B cell (primary cell): ENCODE data around the gene NFASC. TPM values are rescaled to one million over a fixed set of nuclear protein-coding genes. Genes with fewer than 3 reads are reported as not detected.

ENCODE experiments used
- ATAC-seq: fragments of 200-7000 bp; cut with Tn5 transposase; one replicate; pipeline ENCODE4 v1.10.0; 2021; ENCODE audit warnings: low read depth, mild to moderate bottlenecking, moderate number of reproducible peaks, moderate library complexity
- CTCF ChIA-PET: fragments of 350-600 bp; sonication (Branson Sonifier 250); formaldehyde crosslinking; loops from one replicate; lab custom pipeline; 2021; ENCODE audit warnings: antibody characterized with exemption, inconsistent platforms; lab: Charles Lee
- POLR2A ChIA-PET: fragments of 350-600 bp; sonication (Branson Sonifier 250); formaldehyde crosslinking; loops from one replicate; lab custom pipeline; 2021; ENCODE audit warnings: antibody characterized with exemption; lab: Charles Lee
- DNase-seq: peaks from one replicate; pipeline ENCODE4 v3.0.0; 2013
- H2AFZ ChIP-seq: 2 replicates; pipeline ENCODE4 v1.6.1; 2012; ENCODE audit warnings: mild to moderate bottlenecking, low read depth, low read length; ENCODE audit not compliant: insufficient read depth, poor library complexity, severe bottlenecking
- H3K27ac ChIP-seq, 2 donors: 1 replicate in 1 of 2; 2 replicates in 1 of 2; pipeline ENCODE4 v1.5.1; 2012 to 2013; ENCODE audit warnings: low read length in 2 of 2, mild to moderate bottlenecking in 2 of 2, moderate library complexity in 1 of 2
- H3K27me3 ChIP-seq, 4 experiments: fragments of 200-600 bp in 1 of 4; sonication (generic) in 1 of 4; replicated peaks in 1 of 4; 1 replicate in 2 of 4; 2 replicates in 2 of 4; pipeline versions ENCODE4 v1.6.1 to v1.7.0; 2013 to 2016; ENCODE audit warnings: low read length in 3 of 4, mild to moderate bottlenecking in 2 of 4, mixed read lengths in 1 of 4, moderate library complexity in 1 of 4; ENCODE audit not compliant: insufficient read depth in 4 of 4, control insufficient read depth in 3 of 4; ENCODE audit errors: control extremely low read depth in 1 of 4
- H3K36me3 ChIP-seq, 2 experiments: replicated peaks in 1 of 2; 1 replicate in 1 of 2; 2 replicates in 1 of 2; pipeline versions ENCODE4 v1.6.1 to v1.7.1; 2013; ENCODE audit warnings: low read length in 1 of 2; ENCODE audit not compliant: insufficient read depth in 2 of 2, control insufficient read depth in 1 of 2; ENCODE audit errors: control extremely low read depth in 1 of 2, extremely low read depth in 1 of 2
- H3K4me1 ChIP-seq, 2 donors: fragments of 200-600 bp in 1 of 2; sonication (generic) in 1 of 2; 1 replicate in 1 of 2; 2 replicates in 1 of 2; pipeline versions ENCODE4 v1.5.1 to v1.6.1; 2013 to 2017; ENCODE audit warnings: low read length in 2 of 2; ENCODE audit not compliant: control insufficient read depth in 2 of 2, insufficient read depth in 2 of 2
- H3K4me2 ChIP-seq: replicated peaks from 2 replicates; pipeline ENCODE3; 2012; ENCODE audit warnings: mild to moderate bottlenecking, low read depth, low read length; ENCODE audit not compliant: poor library complexity, severe bottlenecking
- H3K4me3 ChIP-seq, 5 experiments: fragments of 200-600 bp in 1 of 5; sonication (generic) in 1 of 5; 1 replicate in 3 of 5; 2 replicates in 2 of 5; pipeline versions ENCODE4 v1.5.1 to v1.7.0; 2011 to 2016; ENCODE audit warnings: low read length in 4 of 5, mild to moderate bottlenecking in 4 of 5, low read depth in 2 of 5, control low read depth in 1 of 5, moderate library complexity in 1 of 5; ENCODE audit not compliant: insufficient read depth in 1 of 5; ENCODE audit errors: control extremely low read depth in 1 of 5, extremely low read depth in 1 of 5
- H3K79me2 ChIP-seq: fragments of 200-600 bp; sonication (generic); one replicate; pipeline ENCODE4 v1.6.0; 2016; ENCODE audit warnings: low read length; ENCODE audit not compliant: control insufficient read depth, insufficient read depth
- H3K9ac ChIP-seq: fragments of 200-600 bp; sonication (generic); 2 replicates; pipeline ENCODE4 v1.6.1; 2017; ENCODE audit warnings: mild to moderate bottlenecking, low read length, moderate library complexity
- H3K9me3 ChIP-seq, 3 donors: one replicate each; pipeline versions ENCODE4 v1.6.1 to v1.7.1; 2013; ENCODE audit warnings: low read length in 2 of 3; ENCODE audit not compliant: control insufficient read depth in 2 of 3, insufficient read depth in 1 of 3; ENCODE audit errors: control extremely low read depth in 1 of 3
- H4K20me1 ChIP-seq: 2 replicates; pipeline ENCODE4 v1.6.0; 2012; ENCODE audit warnings: mild to moderate bottlenecking, low read length; ENCODE audit not compliant: insufficient read depth, control insufficient read depth, poor library complexity, severe bottlenecking
- H3K27ac Mint-ChIP-seq: one replicate; pipeline ENCODE4 v1.8.0; 2021; ENCODE audit warnings: mixed read lengths
- H3K27me3 Mint-ChIP-seq: one replicate; pipeline ENCODE4 v1.8.0; 2021; ENCODE audit warnings: mixed read lengths
- H3K4me1 Mint-ChIP-seq: one replicate; pipeline ENCODE4 v1.8.0; 2021; ENCODE audit warnings: mixed read lengths
- H3K4me3 Mint-ChIP-seq: one replicate; pipeline ENCODE4 v1.8.0; 2021; ENCODE audit warnings: mixed read lengths
- H3K9me3 Mint-ChIP-seq: one replicate; pipeline ENCODE4 v1.8.0; 2022; ENCODE audit warnings: mixed read lengths; ENCODE audit not compliant: insufficient read depth
- CTCF ChIP-seq: fragments of 200-600 bp; IDR thresholded peaks from one replicate; pipeline ENCODE4 v1.8.0; 2022; ENCODE audit warnings: antibody characterized with exemption, mild to moderate bottlenecking
- EZH2 ChIP-seq: IDR thresholded peaks from 2 replicates; pipeline ENCODE4 v1.6.1; 2012; ENCODE audit warnings: borderline replicate concordance, low read depth, mild to moderate bottlenecking, moderate library complexity, low read length; ENCODE audit not compliant: insufficient read depth, poor library complexity, severe bottlenecking
- WGBS: methylation state at CpG from one replicate; pipeline ENCODE4 v1.1.5; 2013; ENCODE audit warnings: missing lambda C conversion rate; ENCODE audit not compliant: insufficient coverage; 5-methylcytosine and 5-hydroxymethylcytosine counted together
- intact Hi-C: fragments of 100-400 bp; cut with micrococcal nuclease; formaldehyde crosslinking; loops from one replicate; pipeline ENCODE4 v1.10.0; 2022
- polyA plus RNA-seq: library from polyadenylated mRNA; depleted of rRNA; stranded (reverse); fragments of >200 nt; gene quantifications from 2 replicates; pipeline ENCODE4 v1.2.3, GENCODE V29; 2012
- total RNA-seq, 2 donors: library from RNA; stranded (reverse); fragments of 120-200 nt in 1 of 2; gene quantifications; 1 replicate in 1 of 2; 2 replicates in 1 of 2; pipeline versions ENCODE4 v1.2.3 to v1.2.4, GENCODE V29; 2013 to 2022

Gene NFASC
- total and polyA plus RNA-seq, 2 donors (not counting 1 experiment from before 2014, with no cell fraction given): 0.06 to 0.39 TPM

- H3K9ac ChIP-seq: no peak overlapping the region
- H3K27me3 ChIP-seq: peaks cover 0 to 16% (median 7%) of the 10 kb centered on the region in 4 experiments
- H3K4me3 Mint-ChIP-seq: no peak overlapping the region
- TF ChIP-seq EZH2 (no peak), CTCF (peak; percentile 91)
- peak overlapping the region; percentile 57 for H2AFZ ChIP-seq
- intact Hi-C loops: no loop called here
- H3K4me1 Mint-ChIP-seq: peaks cover 14% of the 10 kb centered on the region
- H3K9me3 ChIP-seq: peaks cover 0 to 3% (median 0%) of the 10 kb centered on the region in 3 donors
- H3K27me3 Mint-ChIP-seq: peaks cover 18% of the 10 kb centered on the region
- DNase-seq (peak; percentile 75), ATAC-seq (peak; percentile 90)
- no peaks in the 10 kb centered on the region for H3K36me3 ChIP-seq
- no peak overlapping the region for H3K27ac Mint-ChIP-seq
- WGBS: 15% methylated on average over 5 of the region's 8 CpGs
- no peaks in the 10 kb centered on the region for H3K9me3 Mint-ChIP-seq
- POLR2A ChIA-PET: interaction anchor here (0.6 kb wide), 1 partner anchor 323 kb away, joined by 4 read pairs; no protein-coding TSS in a partner anchor
- peak overlapping the region; percentile 43 for H3K4me2 ChIP-seq
- H3K4me1 ChIP-seq: peaks cover 18 to 25% of the 10 kb centered on the region in 2 donors
- no peak overlapping the region for H3K4me3 ChIP-seq
- CTCF ChIA-PET: interaction anchor here (0.6 to 9.2 kb wide), 22 partner anchors 8 to 548 kb away, joined by 3 to 110 read pairs (median 4); no protein-coding TSS in a partner anchor
- H3K79me2 ChIP-seq: no peaks in the 10 kb centered on the region
- H3K27ac ChIP-seq: no peak overlapping the region
- no peaks in the 10 kb centered on the region for H4K20me1 ChIP-seq
Observed at GRCh38 chr1:204975568-204976235, 105.0 kb downstream of the NFASC start.

- H3K36me3 ChIP-seq: no peaks in the 10 kb centered on the region
- intact Hi-C loops: no loop called here
Observed at GRCh38 chr1:204976646-204977045, 106.0 kb downstream of the NFASC start.

More at GRCh38 chr1:204976646-204977045, 106.0 kb downstream of the NFASC start:
- H3K4me2 ChIP-seq: no peak overlapping the region
- peaks cover 14% of the 10 kb centered on the region for H3K4me1 Mint-ChIP-seq
- DNase-seq: no peak
- POLR2A ChIA-PET: no interaction called here
- ATAC-seq: no peak
- peaks cover 18 to 25% of the 10 kb centered on the region in 2 donors for H3K4me1 ChIP-seq
- H3K9me3 ChIP-seq: peaks cover 0 to 3% (median 0%) of the 10 kb centered on the region in 3 donors
- no peak overlapping the region for H3K4me3 Mint-ChIP-seq
- H3K9me3 Mint-ChIP-seq: no peaks in the 10 kb centered on the region
- no peak overlapping the region for H3K27ac Mint-ChIP-seq
- no peak overlapping the region for H3K9ac ChIP-seq
- no peaks in the 10 kb centered on the region for H4K20me1 ChIP-seq
- H3K27ac ChIP-seq: no peak overlapping the region
- CTCF ChIA-PET: interaction anchor here (0.9 to 9.2 kb wide), 20 partner anchors 9 to 548 kb away, joined by 3 to 110 read pairs (median 4); no protein-coding TSS in a partner anchor
- peaks cover 0 to 16% (median 5%) of the 10 kb centered on the region in 4 experiments for H3K27me3 ChIP-seq
- H3K27me3 Mint-ChIP-seq: peaks cover 20% of the 10 kb centered on the region
- WGBS: 100% methylated on average over 9 of the region's 13 CpGs
- no peak for TF ChIP-seq EZH2
- no peak for TF ChIP-seq CTCF
- H3K79me2 ChIP-seq: no peaks in the 10 kb centered on the region
- no peak overlapping the region for H3K4me3 ChIP-seq
- H2AFZ ChIP-seq: no peak overlapping the region
